ENCODE results near the gene HECTD1. TPM values are rescaled to one million over a fixed set of nuclear protein-coding genes. Genes with fewer than 3 reads are reported as not detected.
"Not testable (repeated sequence)": the region's sequence is repeated elsewhere in the genome, so short reads cannot be mapped to it uniquely, and the experiment has no call there.

Gene HECTD1
- total RNA-seq, 1 donor from 2014 or later = 291 TPM

DNA sequence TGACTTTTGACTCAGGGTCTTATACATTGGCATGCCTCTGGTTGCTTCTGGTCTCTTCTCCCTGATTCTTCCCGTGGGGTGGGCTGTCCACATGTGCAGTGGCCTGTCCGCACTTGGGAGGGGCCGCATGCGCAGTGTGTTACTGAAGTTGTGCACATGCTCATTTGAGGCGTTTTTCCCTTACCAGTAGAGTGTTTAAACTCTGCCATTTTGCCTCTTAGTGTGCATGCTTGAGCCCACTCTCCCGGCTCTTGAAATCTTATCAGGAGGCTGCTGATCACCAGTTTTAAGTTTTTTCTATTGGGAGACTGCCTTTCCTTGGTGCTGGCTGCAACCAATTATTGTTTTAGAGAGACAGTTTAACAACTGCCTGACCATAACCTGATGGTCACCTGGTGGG, 32.1 kb upstream of the HECTD1 start:
- TF ChIP-seq, protein P1, sequence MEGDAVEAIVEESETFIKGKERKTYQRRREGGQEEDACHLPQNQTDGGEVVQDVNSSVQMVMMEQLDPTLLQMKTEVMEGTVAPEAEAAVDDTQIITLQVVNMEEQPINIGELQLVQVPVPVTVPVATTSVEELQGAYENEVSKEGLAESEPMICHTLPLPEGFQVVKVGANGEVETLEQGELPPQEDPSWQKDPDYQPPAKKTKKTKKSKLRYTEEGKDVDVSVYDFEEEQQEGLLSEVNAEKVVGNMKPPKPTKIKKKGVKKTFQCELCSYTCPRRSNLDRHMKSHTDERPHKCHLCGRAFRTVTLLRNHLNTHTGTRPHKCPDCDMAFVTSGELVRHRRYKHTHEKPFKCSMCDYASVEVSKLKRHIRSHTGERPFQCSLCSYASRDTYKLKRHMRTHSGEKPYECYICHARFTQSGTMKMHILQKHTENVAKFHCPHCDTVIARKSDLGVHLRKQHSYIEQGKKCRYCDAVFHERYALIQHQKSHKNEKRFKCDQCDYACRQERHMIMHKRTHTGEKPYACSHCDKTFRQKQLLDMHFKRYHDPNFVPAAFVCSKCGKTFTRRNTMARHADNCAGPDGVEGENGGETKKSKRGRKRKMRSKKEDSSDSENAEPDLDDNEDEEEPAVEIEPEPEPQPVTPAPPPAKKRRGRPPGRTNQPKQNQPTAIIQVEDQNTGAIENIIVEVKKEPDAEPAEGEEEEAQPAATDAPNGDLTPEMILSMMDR (IDR thresholded peaks at IDR 0.05; ENCODE audit: insufficient read depth, low read length, severe bottlenecking) = no peak
- DNase-seq (ENCODE audit: low read depth) (no peak), FAIRE-seq (no peak)
- Histone ChIP-seq H3K36me3 (ENCODE audit: control insufficient read depth, insufficient read depth, low read length) (no peaks in the 10 kb centered on the region), H3K4me3 (ENCODE audit: low read depth, low read length) (no peak overlapping the region), H3K27me3 (ENCODE audit: control insufficient read depth, insufficient read depth, low read length) (no peaks in the 10 kb centered on the region)

DNA sequence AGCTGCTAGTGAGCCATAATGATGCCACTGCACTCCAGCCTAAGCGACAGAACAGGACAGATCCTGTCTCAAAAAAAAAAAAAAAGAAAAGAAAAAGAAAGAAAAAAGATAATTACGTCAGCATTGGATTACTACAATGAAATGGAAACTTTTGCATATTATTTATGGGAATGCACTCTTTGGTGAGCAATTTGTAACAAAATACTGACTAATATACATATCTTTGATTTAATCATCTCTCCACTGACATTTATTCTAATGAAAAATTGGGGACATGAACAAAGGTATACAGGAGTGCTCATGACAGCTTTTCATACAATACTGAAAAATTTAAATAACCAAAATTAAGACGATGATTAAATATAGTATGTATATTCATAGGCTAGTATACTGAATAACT, 27.9 kb upstream of the HECTD1 start:
- FAIRE-seq (no peak), DNase-seq (ENCODE audit: low read depth) (no peak)
- no peaks in the 10 kb centered on the region for H3K36me3 ChIP-seq (ENCODE audit: control insufficient read depth, insufficient read depth, low read length)
- no peaks in the 10 kb centered on the region for H3K27me3 ChIP-seq (ENCODE audit: control insufficient read depth, insufficient read depth, low read length)
- no peak overlapping the region for H3K4me3 ChIP-seq (ENCODE audit: low read depth, low read length)
- TF ChIP-seq, protein P1 (IDR thresholded peaks at IDR 0.05; ENCODE audit: insufficient read depth, low read length, severe bottlenecking) = no peak

DNA sequence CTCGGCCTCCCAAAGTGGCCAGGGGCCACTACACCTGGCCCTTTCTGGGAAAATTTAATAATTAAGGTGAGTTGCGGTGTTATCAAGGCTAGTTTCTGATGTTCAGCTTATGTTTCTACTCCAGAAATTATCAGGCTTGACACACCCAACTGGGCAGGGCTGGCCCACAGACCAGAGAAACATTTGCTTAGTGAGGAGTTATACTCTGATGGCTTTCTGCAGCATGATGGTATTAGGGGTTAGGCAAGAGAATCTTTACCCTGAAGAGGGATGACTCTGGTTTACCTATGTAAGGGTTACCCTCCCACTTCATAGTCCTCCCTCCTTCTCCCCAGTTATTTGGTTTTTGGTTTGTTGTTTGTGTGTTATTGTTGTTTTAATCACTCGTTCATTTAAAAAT, 24.5 kb upstream of the HECTD1 start:
- DNase-seq (ENCODE audit: low read depth) (no peak), FAIRE-seq (no peak)
- no peak overlapping the region for H3K4me3 ChIP-seq (ENCODE audit: low read depth, low read length)
- no peaks in the 10 kb centered on the region for H3K36me3 ChIP-seq (ENCODE audit: control insufficient read depth, insufficient read depth, low read length)
- TF ChIP-seq, protein P1 (IDR thresholded peaks at IDR 0.05; ENCODE audit: insufficient read depth, low read length, severe bottlenecking) = no peak
- H3K27me3 ChIP-seq (ENCODE audit: control insufficient read depth, insufficient read depth, low read length) = no peaks in the 10 kb centered on the region

DNA sequence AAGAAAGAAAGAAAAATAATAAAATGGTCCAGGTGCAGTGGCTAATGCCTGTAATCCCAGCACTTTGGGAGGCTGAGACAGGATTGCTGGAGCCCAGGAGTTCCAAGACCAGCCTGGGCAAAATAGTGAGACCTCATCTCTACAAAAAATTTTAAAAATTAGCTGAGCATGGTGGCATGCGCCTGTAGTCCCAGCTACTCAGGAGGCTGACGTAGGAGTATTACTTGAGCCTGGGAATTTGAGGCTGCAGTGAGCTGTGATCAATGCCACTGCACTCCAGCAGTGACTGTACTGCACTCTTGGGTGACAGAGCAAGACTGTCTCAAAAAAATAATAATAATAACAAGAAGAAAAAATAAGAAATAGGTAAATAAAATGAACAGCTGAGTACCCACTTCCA, 23.7 kb upstream of the HECTD1 start:
- FAIRE-seq; H3K27me3 ChIP-seq (ENCODE audit: control insufficient read depth, insufficient read depth, low read length); H3K4me3 ChIP-seq (ENCODE audit: low read depth, low read length); H3K36me3 ChIP-seq (ENCODE audit: control insufficient read depth, insufficient read depth, low read length); DNase-seq (ENCODE audit: low read depth): not testable (repeated sequence)

DNA sequence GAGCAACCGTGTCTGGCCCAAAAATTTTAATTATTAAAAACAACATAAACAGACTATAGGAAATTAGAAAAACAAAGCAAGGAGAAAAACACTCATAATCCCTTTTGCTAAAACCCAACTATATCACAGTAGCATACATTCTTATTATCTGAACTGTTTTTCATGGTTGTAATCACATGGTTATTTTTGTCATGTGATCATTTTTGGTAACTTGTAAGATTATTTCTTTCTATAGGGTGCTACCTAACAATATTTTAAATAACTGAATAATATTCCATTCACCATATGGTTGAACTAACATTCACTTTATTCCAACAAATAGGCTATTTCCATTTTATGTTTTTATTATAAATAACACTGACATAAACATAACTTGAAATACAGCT, 23.0 kb upstream of the HECTD1 start:
- H3K27me3 ChIP-seq (ENCODE audit: control insufficient read depth, insufficient read depth, low read length) = no peaks in the 10 kb centered on the region
- H3K36me3 ChIP-seq (ENCODE audit: control insufficient read depth, insufficient read depth, low read length) = no peaks in the 10 kb centered on the region
- DNase-seq (ENCODE audit: low read depth) (no peak), FAIRE-seq (no peak)
- no peak overlapping the region for H3K4me3 ChIP-seq (ENCODE audit: low read depth, low read length)
- TF ChIP-seq, protein P1 (IDR thresholded peaks at IDR 0.05; ENCODE audit: insufficient read depth, low read length, severe bottlenecking) = no peak

DNA sequence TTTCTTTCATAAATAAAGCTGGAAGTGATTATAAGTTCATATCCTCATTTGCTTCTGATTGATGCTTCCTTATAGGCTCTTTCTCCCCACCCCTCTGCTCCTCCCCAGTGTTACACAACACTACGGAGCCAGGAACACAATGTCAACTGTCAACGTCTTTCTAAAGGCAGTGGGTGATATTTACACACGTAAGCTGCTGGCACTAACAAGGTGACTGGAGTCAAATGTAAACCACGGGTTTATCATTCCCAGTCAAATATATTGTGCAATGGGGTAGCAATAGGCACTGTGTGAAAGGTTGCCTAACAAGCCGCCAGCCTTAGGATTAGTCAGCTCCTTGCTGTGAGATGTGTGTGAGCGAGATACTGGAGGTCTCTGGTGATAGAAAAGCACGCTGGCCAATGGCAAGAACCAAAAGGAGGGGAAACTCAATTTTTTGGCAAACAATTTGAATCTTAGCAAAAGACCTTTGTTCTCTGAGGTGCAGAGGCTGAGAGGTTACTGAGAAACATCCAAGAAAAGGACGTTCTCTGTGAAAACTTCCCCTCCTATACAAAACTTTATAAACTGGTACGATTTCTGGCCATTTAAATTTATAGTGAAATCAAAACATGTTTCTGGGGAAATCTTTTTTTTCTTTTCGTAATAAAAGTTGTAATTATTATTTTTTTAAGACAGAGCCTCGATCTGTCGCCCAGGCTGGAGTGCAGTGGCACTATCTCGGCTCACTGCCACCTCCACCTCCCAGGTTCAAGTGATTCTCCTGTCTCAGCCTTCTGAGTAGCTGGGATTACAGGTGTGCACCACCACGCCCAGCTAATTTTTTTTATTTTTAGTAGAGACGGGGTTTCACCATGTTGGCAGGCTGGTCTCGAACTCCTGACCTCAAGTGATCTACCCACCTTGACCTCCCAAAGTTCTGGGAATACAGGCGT, 22.3 kb upstream of the HECTD1 start:
- TF ChIP-seq, protein P1 (IDR thresholded peaks at IDR 0.05; ENCODE audit: insufficient read depth, low read length, severe bottlenecking) = no peak
- H3K27me3 ChIP-seq (ENCODE audit: control insufficient read depth, insufficient read depth, low read length) = no peaks in the 10 kb centered on the region
- DNase-seq (ENCODE audit: low read depth) (peak; percentile 100), FAIRE-seq (peak; percentile 96)
- no peak overlapping the region for H3K4me3 ChIP-seq (ENCODE audit: low read depth, low read length)
- no peaks in the 10 kb centered on the region for H3K36me3 ChIP-seq (ENCODE audit: control insufficient read depth, insufficient read depth, low read length)
